HG03139 (cell line): ENCODE data around the gene EYA3.
"Not testable (repeated sequence)": the region's sequence is repeated elsewhere in the genome, so short reads cannot be mapped to it uniquely, and the experiment has no call there.

Source experiments
- ATAC-seq: cut with Tn5 transposase; IDR thresholded peaks from one replicate; pipeline ENCODE4 v1.9.1; 2021; ENCODE audit not compliant: unreplicated experiment

EYA3 gene

DNA sequence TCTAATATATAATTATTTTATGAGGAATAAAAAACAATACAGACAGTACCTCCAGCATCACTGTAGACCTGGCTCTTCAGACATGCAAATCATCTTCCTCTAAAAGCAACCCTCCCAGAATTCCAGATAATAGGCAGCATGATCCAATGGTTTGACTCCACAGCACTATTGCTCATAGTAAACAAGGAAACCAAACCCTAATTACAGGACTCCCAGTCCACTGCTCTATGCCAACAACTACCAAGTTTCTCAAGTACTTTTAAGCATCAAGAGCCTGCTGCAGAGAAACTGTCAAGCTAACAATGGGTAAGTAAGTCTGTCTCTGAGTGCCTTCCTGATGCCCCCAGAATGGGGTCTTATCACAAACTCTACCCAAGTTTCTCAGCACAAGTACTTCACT is 57.2 kb downstream of the EYA3 start:
- ATAC-seq: no peak

DNA sequence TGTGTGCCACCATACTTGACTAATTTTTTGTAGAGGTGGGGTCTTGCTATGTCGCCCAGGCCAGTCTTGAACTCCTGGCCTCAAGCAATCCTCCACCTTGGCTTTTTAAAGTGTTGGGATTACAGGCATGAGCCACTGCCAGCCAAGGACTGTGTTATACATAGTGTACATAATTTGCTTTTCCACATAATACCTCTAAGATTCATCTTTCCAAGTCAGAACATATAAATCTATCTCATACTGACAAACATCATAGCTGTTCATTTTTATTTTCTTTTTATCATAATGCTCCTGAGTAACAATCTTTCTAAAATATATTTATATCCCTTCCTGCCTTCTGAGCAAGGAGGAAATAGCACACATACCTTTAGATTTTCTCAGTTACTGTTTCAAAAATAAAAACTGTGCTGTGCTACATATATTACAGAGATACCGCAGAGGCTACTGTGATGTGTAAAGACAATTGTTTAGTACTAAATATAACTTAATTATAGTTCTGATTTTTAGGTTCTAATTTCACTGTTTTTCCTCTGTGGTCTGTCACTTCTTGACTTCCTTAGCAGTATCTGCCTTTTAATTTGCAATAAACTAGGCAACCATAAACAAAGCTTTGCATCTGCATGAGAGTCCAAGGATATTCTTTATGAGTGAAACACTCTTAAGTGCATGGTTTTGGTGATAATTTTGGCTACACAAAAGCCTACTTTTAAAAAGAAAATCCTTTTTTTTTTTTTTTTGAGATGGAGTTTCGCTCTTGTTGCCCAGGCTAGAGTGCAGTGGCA is 59.3 kb downstream of the EYA3 start:
- no peak for ATAC-seq

DNA sequence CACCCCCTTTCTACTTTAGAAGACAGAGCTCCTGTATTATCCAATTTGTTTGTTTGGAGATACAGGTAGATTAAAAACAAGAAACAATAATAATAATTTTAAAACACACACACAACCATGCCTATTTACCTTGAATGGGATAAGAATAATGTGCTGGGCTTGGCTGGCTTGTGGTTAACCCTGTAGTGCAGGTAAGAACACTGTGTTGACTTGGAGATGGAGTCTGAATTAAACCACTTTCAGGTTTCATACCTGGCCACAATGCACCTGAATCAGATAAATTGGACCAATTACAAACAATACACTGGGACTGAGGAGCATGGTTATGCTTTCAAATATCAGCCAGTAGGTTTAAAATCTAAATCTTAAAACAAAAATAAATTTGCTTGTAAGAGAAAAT is 60.8 kb downstream of the EYA3 start:
- no peak for ATAC-seq

DNA sequence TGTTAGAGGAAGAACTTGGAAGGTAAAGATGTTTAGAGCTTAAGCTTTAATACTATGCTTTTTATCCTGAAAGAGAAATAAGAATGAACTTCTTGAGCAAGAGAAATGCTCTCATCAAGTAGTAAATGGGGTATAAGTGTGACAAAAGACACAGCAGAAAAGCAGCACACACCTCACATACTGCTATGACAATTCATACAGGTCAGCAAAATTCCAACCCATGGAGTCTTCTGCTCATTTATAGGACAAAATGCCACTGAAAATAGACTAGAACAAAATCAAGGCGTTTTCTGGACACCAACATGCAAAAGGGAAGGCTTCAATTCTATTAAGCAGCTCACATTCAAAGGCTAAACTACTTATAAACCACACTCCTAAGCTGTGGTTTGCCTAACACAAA is 61.2 kb downstream of the EYA3 start:
- ATAC-seq: no peak

DNA sequence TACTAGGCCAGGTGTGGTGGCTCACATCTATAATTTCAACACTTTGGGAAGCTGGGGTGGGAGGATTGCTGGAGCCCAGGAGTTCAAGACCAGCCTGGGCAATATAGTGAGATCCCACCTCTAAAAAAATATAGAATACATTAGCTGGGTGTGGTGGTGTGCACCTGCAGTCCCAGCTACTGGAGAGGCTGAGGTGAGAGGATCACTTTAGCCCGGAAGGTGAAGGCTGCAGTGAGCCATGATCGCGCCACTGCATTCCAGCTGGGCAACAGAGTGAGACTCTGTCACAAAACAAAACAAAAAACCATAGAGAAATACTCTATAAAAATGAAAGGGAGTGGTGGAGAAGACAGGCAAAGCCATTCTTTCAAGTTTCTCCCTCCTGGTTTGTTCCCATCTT is 62.1 kb downstream of the EYA3 start:
- ATAC-seq: no peak

DNA sequence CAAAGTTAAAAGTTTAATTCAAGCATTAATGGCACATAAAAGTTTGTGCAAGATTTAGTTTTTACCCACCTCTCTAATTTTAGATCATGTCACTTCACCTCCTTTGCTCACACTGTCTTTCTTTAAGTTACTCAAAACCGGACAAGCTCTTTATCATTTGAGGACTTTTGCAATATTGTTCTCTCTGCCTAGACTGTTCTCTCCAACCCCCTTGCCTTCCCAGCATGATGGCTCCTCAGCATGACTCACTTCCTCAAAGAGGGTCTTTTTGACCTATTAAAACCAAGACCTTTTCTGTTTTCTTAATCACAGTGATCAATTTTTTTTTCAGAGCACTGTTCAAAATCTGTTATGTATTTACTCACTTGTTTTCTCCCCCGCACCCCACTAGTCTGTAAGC is 67.3 kb downstream of the EYA3 start:
- ATAC-seq: no peak

DNA sequence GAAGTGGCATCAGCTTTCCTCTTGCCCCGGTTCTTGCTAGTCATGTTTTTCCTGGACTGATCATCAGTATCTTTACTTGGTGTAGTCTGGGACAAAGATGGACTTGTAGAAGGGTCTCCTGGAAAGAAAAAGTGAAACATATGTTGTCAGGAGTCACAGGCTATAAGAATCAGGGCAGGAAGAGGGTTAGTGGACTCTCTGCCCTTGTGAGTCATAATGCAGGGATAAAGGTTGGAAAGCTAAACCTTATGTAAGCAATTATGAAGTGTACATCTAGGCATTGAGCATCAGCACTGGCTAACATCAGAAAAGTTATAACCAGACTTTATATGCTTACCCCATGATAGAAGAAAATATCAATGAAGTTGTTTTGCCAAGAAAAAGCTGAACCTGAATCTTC is 77.4 kb downstream of the EYA3 start:
- no peak for ATAC-seq

DNA sequence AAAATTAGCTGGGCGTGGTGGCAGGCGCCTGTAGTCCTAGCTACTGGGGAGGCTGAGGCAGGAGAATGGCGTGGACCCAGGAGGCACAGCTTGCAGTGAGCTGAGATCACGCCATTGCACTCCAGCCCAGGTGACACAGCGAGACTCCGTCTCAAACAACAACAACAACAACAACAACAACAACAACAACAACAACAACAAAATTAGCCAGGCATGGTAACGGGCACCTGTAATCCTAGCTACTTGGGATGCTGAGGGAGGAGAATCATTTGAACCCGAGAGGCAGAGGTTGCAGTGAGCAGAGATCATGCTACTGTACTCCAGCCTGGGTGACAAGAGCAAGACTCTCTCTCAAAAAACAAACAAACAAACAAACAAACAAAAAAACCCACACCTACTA is 85.3 kb downstream of the EYA3 start:
- ATAC-seq: not testable (repeated sequence)

DNA sequence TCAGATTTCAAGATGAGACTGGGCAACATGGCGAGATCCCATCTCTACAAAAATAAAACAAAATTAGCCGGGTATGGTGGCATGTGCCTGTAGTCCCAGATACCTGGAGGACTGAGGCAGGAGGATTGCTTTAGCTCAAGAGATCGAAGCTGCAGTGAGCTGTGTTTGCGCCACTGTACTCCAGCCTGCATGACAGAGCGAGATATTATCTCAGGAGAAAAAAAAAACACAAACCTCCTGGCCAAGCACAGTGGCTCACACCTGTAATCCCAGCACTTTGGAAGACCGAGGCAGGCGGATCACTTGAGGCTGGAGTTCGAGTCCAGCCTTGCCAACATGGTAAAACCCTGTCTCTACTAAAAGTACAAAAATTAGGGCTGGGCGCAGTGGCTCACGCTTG is 85.8 kb downstream of the EYA3 start:
- no peak for ATAC-seq

DNA sequence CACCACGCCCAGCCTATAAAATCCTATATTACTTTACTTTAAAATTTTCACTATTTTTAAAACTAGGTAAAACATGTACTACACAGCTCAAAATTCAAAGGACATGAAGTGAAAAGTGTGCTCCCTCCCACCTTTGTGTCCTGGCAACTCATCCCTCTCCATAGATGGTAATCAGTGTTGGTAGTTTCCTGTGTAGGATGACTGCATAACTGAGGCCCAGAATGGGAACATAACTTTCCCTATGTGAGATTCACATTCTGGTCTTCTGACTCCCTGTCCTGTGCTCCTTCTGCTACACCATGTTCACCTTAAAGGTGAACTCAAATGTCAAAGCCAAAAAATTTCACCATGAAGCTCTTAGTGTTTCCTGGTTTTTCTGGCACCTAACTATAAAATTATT is 89.4 kb downstream of the EYA3 start:
- no peak for ATAC-seq

DNA sequence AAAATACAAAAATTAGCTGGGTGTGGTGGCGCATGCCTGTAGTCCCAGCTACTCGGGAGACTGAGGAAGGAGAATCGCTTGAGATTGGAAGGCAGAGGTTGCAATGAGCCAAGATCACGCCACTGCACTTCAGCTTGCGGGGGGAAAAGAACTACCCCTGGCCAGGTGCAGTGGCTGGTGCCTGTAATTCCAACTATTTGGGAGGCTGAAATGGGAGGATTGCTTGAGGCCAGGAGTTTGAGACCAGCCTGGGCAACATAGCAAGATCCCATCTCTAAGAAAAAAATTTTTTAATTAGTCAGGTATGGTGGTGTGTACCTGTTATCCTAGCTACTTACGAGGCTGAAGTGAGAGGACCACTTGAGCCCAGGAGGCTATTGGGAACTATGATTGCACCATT is 93.9 kb downstream of the EYA3 start:
- ATAC-seq: not testable (repeated sequence)

DNA sequence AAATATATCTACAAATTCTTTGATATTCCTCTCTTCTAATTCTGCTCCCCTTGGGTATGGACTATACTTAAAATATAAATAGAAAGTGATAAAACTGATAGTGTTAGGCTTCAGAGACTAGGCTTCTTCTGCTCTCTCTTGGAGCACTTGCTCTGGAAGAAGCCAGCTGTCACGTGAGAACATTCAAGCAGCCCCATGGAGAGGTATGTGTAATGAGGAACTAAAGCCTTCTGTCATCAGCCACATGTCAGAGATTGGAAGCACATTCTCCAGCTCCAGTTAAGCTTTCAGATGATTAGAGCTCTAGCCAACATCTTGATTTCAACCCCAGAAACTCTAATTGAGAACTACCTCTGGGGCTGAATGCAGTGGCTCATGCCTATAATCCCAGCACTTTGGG is 94.3 kb downstream of the EYA3 start:
- ATAC-seq: no peak

DNA sequence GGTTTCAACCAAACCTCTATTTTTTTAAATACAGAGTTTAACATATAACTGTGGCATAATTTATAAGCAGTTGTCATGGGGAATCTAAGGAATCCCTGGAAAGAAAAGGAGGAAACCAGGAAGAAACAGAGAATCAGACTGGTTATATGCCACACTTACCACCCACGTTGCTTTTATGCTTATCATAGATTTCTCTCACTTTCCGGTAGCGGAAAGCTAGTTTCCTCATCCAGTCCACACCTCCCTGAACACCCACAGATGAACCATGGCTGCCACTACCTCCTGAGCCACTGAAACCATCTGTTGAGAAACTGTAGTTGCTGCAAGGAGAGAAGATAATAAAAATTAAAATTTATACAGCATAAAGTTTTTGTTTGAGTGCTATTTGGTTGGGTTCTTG is 95.2 kb downstream of the EYA3 start:
- ATAC-seq: no peak

DNA sequence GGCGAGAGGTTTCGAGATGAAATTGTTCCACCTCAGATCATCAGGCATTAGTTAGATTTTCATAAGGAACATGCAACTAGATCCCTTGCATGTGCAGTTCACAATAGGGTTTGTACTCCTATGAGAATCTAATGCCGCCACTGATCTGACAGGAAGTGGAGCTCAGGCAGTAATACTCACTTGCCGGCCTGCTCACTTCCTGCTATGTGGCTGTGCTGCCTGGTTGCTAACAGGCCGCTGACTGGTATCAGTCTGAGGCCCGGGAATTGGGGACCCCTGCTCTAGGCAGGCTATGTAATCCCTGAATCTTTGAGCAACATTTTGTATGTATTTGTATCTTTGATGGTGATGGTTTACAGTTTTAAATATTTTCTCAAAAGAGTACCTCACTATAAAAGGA is 96.1 kb downstream of the EYA3 start:
- ATAC-seq: no peak

DNA sequence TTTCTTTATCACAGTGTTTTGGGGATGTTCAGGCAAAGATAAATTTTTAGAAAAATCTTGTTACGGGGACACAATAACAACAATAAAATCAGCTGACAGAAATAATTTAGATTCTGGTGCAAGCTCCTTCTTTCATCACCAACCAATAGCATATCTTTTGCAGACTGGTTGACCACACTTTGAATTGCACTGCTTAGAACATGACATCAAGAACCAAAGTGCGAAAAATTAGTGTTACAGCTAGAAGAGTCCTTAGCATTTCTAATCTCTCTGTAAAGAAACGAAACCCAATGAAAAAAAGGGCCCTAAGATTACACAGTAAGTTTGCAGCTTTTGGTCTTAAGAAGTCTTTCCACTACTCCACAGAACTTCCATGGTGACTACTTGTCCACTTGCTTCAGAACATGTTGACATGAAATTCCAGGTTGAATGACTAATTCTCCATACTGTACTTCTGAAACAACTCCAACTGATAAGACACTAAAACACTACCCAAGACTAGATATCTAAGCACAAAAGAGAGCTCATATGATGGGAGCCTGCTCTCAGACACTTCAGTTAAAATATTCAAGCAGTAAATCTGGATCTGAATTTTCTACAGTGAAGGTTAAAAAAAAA is 97.4 kb downstream of the EYA3 start:
- no peak for ATAC-seq

DNA sequence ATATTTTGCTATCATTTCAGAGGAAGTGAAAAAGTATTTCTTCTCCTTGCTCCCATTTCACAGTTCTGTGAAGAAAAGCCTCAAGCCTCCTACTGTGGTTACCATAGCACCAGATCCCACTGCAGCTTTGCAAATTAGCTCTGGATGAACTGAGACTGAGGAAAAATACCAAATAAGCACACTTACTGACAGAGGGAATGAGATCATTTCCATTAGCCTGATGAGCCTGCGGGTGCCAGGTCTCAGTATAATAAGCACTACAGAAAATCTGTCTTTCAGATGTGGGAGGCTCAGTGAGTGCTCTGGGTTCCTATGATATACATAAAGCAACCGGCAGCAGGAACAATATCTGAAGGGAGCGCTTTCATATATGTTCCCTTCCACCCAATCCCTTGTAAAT is 107.3 kb downstream of the EYA3 start:
- ATAC-seq: no peak

DNA sequence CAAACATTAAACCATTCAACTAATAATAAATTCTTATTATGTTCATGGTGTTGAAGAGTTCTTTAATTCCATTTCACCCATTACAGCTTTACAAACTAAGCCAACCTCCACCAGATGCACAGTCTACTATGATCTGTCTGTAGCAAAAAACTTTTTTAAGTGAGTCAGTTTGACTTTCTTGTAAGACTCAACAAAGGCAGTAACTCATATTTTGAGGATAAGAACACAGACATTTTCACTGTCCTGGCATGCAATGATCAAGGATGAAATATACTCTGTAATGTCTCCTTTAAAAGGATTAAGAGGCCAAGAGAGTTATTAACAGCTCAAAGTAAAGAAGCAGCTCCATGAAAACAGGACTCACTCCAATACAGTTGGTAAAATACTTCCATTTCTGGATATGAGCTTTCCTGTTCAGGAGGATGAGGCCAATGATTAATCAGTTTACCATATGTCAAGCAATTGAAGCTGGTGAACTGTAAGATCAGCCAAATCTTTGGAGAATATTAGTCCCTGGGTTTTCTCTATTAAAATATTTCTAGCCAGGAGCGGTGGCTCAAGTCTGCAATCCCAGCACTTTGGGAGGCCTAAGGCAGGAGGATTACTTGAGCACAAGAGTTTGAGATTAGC is 108.1 kb downstream of the EYA3 start:
- ATAC-seq: no peak

DNA sequence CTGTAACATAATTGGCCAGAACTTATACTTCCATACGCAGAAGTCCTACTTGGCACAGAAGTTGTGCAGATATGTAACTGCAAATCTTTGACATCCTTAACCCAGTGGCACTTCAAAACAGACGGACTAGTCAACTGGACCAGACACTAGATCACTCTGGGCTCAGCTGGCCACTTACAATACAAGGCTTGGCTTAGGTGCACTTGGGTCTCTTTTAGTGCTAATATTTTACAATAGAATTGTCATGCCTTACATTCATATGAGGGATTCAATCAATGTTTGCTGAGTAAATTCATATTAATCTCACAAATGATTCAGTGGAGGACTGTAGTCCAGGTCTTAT is 108.6 kb downstream of the EYA3 start:
- no peak for ATAC-seq

DNA sequence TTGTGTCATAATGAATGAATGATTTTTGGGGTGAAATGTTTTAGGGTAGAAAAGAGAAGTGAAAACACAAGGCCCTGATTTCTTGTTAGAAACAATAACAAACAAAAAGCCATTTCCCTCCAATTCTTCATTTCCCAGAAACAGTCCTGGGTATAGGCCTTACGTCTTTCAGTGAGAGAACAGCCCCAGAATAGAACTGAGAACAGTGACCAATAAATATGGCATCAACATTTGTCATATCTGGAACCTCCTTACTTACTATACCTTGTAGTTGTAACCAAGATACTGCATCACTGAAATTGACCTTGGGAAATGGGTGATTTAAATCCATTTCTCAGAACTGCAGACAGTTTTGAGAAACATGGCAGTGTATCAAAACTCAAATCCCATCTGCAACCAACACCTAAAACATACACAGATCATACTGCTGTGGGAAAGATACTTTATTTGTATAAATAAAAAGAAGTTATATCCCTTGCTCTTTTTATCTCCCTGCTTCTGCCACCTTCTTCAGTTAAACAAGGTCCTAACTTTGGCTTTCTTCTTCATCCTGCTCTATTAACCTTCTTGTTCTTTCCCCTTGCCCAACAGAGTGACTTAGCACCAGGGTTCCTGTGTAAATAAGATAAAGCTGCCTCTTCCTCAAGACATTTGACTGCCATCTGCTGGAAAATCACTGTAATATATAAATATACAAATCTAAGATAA is 109.1 kb downstream of the EYA3 start:
- ATAC-seq: no peak

DNA sequence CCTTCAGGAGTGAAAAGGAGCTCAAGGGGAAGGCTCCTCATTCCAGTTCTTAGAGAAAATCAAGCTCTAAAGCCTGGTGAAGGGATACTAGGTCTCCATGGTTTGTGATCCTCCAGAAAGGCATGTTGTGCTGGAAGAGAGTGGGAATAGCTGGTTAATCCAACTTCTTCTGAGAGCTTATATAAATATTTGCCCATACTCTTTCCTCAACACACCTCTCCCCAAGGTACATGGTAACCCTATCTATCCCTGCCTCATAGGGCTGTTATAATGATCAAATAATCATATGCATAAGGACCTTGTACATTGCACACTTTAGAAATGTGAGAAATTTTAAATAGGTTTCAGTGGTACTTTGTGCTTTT is 114.0 kb downstream of the EYA3 start:
- ATAC-seq: no peak

DNA sequence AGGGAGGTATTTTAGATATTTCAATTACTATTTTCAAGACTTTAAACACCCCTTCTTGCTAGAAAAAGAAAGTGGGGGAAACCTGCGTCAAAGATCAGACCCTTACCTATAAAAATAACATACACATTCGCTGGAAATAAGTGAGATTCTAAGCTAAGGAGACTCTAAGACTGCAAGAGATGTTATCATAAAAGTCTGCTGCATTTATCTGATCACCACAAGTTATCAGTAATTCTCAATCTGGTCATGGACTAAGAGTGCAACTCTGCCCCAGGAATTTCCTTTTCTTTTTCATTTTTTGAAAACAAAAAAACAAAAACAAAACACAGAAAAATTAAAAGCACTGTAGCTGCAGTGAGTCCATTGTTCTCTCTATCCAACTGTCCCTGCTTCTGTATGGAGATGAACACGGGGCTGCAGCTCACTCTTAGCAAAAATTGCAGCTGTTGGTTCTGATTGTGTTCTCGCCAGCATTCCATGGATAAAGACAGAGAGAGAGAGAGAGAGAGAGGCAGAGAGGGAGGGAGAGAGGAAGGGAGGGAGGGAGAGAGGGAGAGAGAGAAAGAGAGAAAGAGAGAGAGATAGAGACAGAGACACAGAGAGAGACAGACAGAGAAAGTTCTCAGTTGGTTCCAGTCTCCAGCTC is 114.5 kb downstream of the EYA3 start:
- ATAC-seq: no peak

DNA sequence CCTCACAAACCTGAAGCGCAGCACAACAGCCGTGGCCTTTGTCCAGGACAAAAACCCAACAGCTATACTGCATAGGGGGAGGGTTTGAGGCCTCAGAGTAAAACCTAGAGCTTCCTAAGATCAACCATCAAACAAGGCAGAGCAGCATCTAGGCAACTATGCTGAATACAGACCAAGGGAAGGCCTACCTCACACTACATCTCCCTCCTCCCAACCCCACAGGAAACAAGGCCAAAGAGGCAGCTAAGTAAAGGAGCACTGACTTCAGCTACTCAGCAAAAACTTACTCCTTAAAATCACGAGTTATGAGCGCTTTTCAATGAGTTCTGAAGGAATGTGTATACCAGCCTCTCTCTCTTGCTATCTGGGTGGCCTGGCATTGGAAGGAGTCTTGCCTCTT is 116.3 kb downstream of the EYA3 start:
- ATAC-seq: no peak
